Epithelial cell of umbilical artery (primary cell): ENCODE results near the gene BICD1. TPM values are rescaled to one million over a fixed set of nuclear protein-coding genes. Genes with fewer than 3 reads are reported as not detected.

Experiments used
- total RNA-seq: library from RNA; depleted of rRNA; stranded (reverse); fragments of >200 nt; gene quantifications from 2 replicates; pipeline ENCODE4 v1.2.3, GENCODE V29; 2014

The BICD1 gene
- total RNA-seq, result 8.1 and 13.1 TPM in 2 replicates

GRCh38 chr12:32106517-32107358, at the start of gene BICD1:
Gene BICD1, plus strand, starts transcription at chr12:32106847. Its CDS starts 485 bp downstream, at chr12:32107332.

GRCh38 chr12:32399370-32400113, 292.9 kb downstream of the BICD1 start, which contains the start of gene FGD4:
Gene FGD4, plus strand, starts transcription at chr12:32399558.

Other genes with a start within 250 kb of the BICD1 start
- gene RESF1, start 147.4 kb upstream of the BICD1 start, total RNA-seq, result 83.5 and 93.3 TPM in 2 replicates